Chondrocyte (in vitro differentiated cells): ENCODE data around the gene FOXJ1. TPM values are rescaled to one million over a fixed set of nuclear protein-coding genes. Genes with fewer than 3 reads are reported as not detected.
A peak's percentile ranks its signal among the peaks of the same experiment; 100 is the strongest.

Experiments
- DNase-seq: peaks from one replicate; pipeline ENCODE4 v3.0.0; 2021; ENCODE audit warnings: mixed read lengths, low spot score
- H3K27ac Mint-ChIP-seq: one replicate; pipeline ENCODE4 v1.8.0; 2021; ENCODE audit warnings: mild to moderate bottlenecking, moderate library complexity, mixed read lengths; ENCODE audit not compliant: unreplicated experiment
- H3K27me3 Mint-ChIP-seq: 2 replicates; pipeline ENCODE4 v1.8.0; 2021; ENCODE audit warnings: low read depth, mixed read lengths
- H3K36me3 Mint-ChIP-seq: 2 replicates; pipeline ENCODE4 v1.8.0; 2021; ENCODE audit warnings: low read depth, mixed read lengths
- H3K4me1 Mint-ChIP-seq: 2 replicates; pipeline ENCODE4 v1.8.0; 2021; ENCODE audit warnings: low read depth, mild to moderate bottlenecking, mixed read lengths
- H3K4me3 Mint-ChIP-seq: one replicate; pipeline ENCODE4 v1.8.0; 2021; ENCODE audit warnings: mild to moderate bottlenecking, moderate library complexity, mixed read lengths; ENCODE audit not compliant: unreplicated experiment
- H3K9me3 Mint-ChIP-seq: 2 replicates; pipeline ENCODE4 v1.8.0; 2021; ENCODE audit warnings: low read depth, mixed read lengths
- CTCF ChIP-seq: fragments of 200-600 bp; sonication (generic); IDR thresholded peaks from 2 replicates; pipeline ENCODE4 v1.5.0; 2021; ENCODE audit warnings: antibody characterized with exemption, mild to moderate bottlenecking, moderate library complexity
- microRNA-seq: library from miRNA; unstranded; fragments of <30 nt; microRNA quantifications from one replicate; pipeline ENCODE4 v1.2.0, GENCODE V29; 2020; ENCODE audit warnings: borderline number of aligned reads
- total RNA-seq: library from RNA; stranded (reverse); gene quantifications from 3 replicates; pipeline ENCODE4 v1.2.1, GENCODE V29; 2021

FOXJ1 gene
- total RNA-seq, 1 donor from 2014 or later: 0.12 TPM

- Mint-ChIP-seq H3K4me3 (no peak overlapping the region), H3K4me1 (no peaks in the 10 kb centered on the region), H3K27me3 (no peaks in the 10 kb centered on the region), H3K36me3 (peaks cover 39% of the 10 kb centered on the region), H3K27ac (no peak overlapping the region), H3K9me3 (no peaks in the 10 kb centered on the region)
- DNase-seq: peak; percentile 84
- peak; percentile 32 for TF ChIP-seq CTCF
Measured at GRCh38 chr17:76088041-76088867, 52.8 kb downstream of the FOXJ1 start.

DNA sequence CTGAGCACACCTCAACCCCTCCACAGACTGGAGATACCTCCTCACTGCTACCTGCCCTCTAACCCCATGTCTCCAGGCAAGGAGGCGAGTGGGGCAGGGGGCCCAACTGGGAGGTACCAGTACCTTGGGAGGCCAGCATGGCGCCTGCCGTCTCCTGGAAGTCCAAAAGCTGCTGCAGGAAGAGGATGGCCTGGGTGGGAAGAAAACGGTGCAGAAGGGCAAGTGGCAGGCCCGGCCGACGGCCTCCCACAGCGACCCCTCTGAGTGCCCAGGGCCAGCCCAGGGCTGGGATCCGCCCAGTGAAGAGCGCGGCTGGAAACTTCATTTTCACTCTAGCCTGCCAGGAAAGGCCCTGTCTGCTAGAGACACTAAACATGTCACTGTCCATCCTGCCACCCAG lies 53.5 kb downstream of the FOXJ1 start:
- Mint-ChIP-seq H3K4me3 (no peak overlapping the region), H3K27ac (no peak overlapping the region), H3K9me3 (no peaks in the 10 kb centered on the region), H3K27me3 (no peaks in the 10 kb centered on the region), H3K4me1 (no peaks in the 10 kb centered on the region), H3K36me3 (peaks cover 41% of the 10 kb centered on the region)
- TF ChIP-seq CTCF: no peak
- peak; percentile 59 for DNase-seq

DNA sequence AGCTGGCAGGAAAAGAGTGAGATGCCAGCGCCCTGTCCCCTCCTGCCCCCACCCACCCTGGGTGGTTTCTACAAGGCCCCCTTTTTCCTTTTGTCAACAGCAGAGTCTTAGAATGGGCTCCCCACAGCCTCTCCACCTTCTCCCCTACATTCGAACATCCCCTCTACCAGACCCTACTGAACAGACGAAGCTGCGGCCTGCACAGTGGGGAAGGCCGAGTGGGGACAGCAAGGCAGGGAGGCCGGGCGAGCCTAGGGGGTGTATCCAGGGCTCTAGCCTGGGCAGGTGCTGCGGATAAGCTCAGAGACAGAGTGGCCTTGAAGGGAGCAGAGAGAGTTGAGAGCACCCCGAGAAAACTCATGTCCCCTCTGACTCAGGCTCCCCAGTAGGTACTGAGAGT lies 54.7 kb downstream of the FOXJ1 start:
- no peak for DNase-seq
- Mint-ChIP-seq H3K36me3 (peaks cover 39% of the 10 kb centered on the region), H3K4me3 (no peak overlapping the region), H3K9me3 (no peaks in the 10 kb centered on the region), H3K27me3 (peaks cover 3% of the 10 kb centered on the region), H3K4me1 (peaks cover 3% of the 10 kb centered on the region), H3K27ac (no peak overlapping the region)
- TF ChIP-seq CTCF: no peak

Small RNA genes within 50 kb of the gene (microRNA-seq; reads per million reads assigned to microRNA genes)
- 1.7 reads per million for gene MIR6868

Other genes with a start within 250 kb of the FOXJ1 start
- 25.2 to 27.1 TPM (median 27.0 TPM) in 3 replicates for gene TRIM65, start 244.3 kb downstream of the FOXJ1 start, total RNA-seq
- gene MRPL38, start 236.4 kb downstream of the FOXJ1 start, total RNA-seq: 47.4 to 53.3 TPM (median 49.8 TPM) in 3 replicates
- gene FBF1, start 200.2 kb downstream of the FOXJ1 start, total RNA-seq: 6.7 to 19.8 TPM (median 7.5 TPM) in 3 replicates
- gene ACOX1, start 162.1 kb downstream of the FOXJ1 start, total RNA-seq: 50.2 to 63.3 TPM (median 52.3 TPM) in 3 replicates
- 17.1 to 22.2 TPM (median 21.8 TPM) in 3 replicates for gene TEN1, start 162.0 kb downstream of the FOXJ1 start, total RNA-seq
- 6.3 to 7.1 TPM (median 6.7 TPM) in 3 replicates for gene CDK3, start 140.4 kb downstream of the FOXJ1 start, total RNA-seq
- gene EVPL, start 113.9 kb downstream of the FOXJ1 start, total RNA-seq: not detected in 3 replicates
- gene SRP68, start 68.7 kb downstream of the FOXJ1 start, total RNA-seq: 62.1 to 77.6 TPM (median 63.0 TPM) in 3 replicates
- gene GALR2, start 66.5 kb downstream of the FOXJ1 start, total RNA-seq: not detected in 3 replicates
- gene ZACN, start 62.1 kb downstream of the FOXJ1 start, total RNA-seq: not detected in 3 replicates
- 129 to 180 TPM (median 131 TPM) in 3 replicates for gene EXOC7, start 37.5 kb downstream of the FOXJ1 start, total RNA-seq
- gene RNF157, start 99.2 kb upstream of the FOXJ1 start, total RNA-seq: 1.1 to 1.5 TPM (median 1.4 TPM) in 3 replicates
- 6.7 to 14.1 TPM (median 13.2 TPM) in 3 replicates for gene UBALD2, start 124.1 kb upstream of the FOXJ1 start, total RNA-seq
- 4.7 to 5.2 TPM (median 5.0 TPM) in 3 replicates for gene QRICH2, start 167.0 kb upstream of the FOXJ1 start, total RNA-seq
- gene PRPSAP1, start 212.7 kb upstream of the FOXJ1 start, total RNA-seq: 41.4 to 59.0 TPM (median 55.3 TPM) in 3 replicates
- gene SPHK1, start 243.4 kb upstream of the FOXJ1 start, total RNA-seq: 5.8 to 12.8 TPM (median 12.7 TPM) in 3 replicates